Calu3 (cell line): ENCODE data around the gene SLC13A1. TPM values are rescaled to one million over a fixed set of nuclear protein-coding genes. Genes with fewer than 3 reads are reported as not detected.

Experiments used
- Bru-seq: library from RNA; stranded (reverse); fragments of 400-500 nt; gene quantifications from one replicate; lab custom pipeline; 2021; lab: Mats Ljungman, UMichigan
- BruChase-seq, 2 experiments: library from RNA; stranded (reverse); fragments of 400-500 nt; gene quantifications; one replicate each; lab custom pipeline; 2021; lab: Mats Ljungman, UMichigan
- BruUV-seq: library from RNA; stranded (reverse); fragments of 400-500 nt; replicated peaks from 2 replicates; lab custom pipeline; 2021; lab: Mats Ljungman, UMichigan
- CTCF ChIA-PET: fragments of 300-600 bp; sonication (Branson Sonifier 250); formaldehyde crosslinking; loops from one replicate; lab custom pipeline; 2022; ENCODE audit warnings: antibody characterized with exemption; lab: Charles Lee
- DNase-seq: peaks from one replicate; pipeline ENCODE4 v3.0.0; 2022
- H3K27ac Mint-ChIP-seq: one replicate; pipeline ENCODE4 v1.8.0; 2022; ENCODE audit warnings: mixed read lengths; ENCODE audit not compliant: unreplicated experiment
- H3K27me3 Mint-ChIP-seq: one replicate; pipeline ENCODE4 v1.8.0; 2022; ENCODE audit warnings: mixed read lengths; ENCODE audit not compliant: unreplicated experiment
- H3K36me3 Mint-ChIP-seq: one replicate; pipeline ENCODE4 v1.8.0; 2022; ENCODE audit warnings: mild to moderate bottlenecking, moderate library complexity, mixed read lengths; ENCODE audit not compliant: insufficient read depth, unreplicated experiment
- H3K4me1 Mint-ChIP-seq: one replicate; pipeline ENCODE4 v1.8.0; 2022; ENCODE audit warnings: mild to moderate bottlenecking, low read depth, mixed read lengths; ENCODE audit not compliant: unreplicated experiment
- H3K4me3 Mint-ChIP-seq: one replicate; pipeline ENCODE4 v1.8.0; 2022; ENCODE audit warnings: mild to moderate bottlenecking, low read depth, moderate library complexity, mixed read lengths; ENCODE audit not compliant: unreplicated experiment
- H3K9me3 Mint-ChIP-seq: one replicate; pipeline ENCODE4 v1.8.0; 2022; ENCODE audit warnings: low read depth, mixed read lengths; ENCODE audit not compliant: unreplicated experiment
- CTCF ChIP-seq: fragments of 200-600 bp; IDR thresholded peaks from one replicate; pipeline ENCODE4 v1.8.0; 2022; ENCODE audit warnings: antibody characterized with exemption; ENCODE audit not compliant: unreplicated experiment
- intact Hi-C: fragments of 100-400 bp; cut with micrococcal nuclease; formaldehyde crosslinking; loops from one replicate; pipeline ENCODE4 v1.10.0; 2022; ENCODE audit not compliant: unreplicated experiment
- long read RNA-seq: library from polyadenylated mRNA; stranded (forward); transcript quantifications from one replicate; pipeline ENCODE4 v2.0.0, GENCODE V29; 2022
- total RNA-seq: library from RNA; stranded (reverse); gene quantifications from 2 replicates; pipeline ENCODE4 v1.2.3, GENCODE V29; 2022

The SLC13A1 gene
- not detected in 2 replicates for total RNA-seq
- Bru-seq, nascent RNA, result not detected
- BruChase-seq, experiment 1, labeled RNA remaining after a 6-hour chase, result percentile 1 among the genes with signal in this experiment
- percentile 2 among the genes with signal in this experiment for BruChase-seq, experiment 2, labeled RNA remaining after a 2-hour chase
- long read RNA-seq, result 0 reads

GRCh38 chr7:123199883-123200282, at the start of gene SLC13A1:
Gene SLC13A1 (minus strand): TSS chr7:123199969. CDS start chr7:123199946, 23 bp downstream.
- CTCF ChIA-PET, result no interaction called here
- H3K36me3 Mint-ChIP-seq, result no peaks in the 10 kb centered on the region

GRCh38 chr7:123244768-123245167, 45.0 kb upstream of the SLC13A1 start:
- DNase-seq, result no peak
- no peak for TF ChIP-seq CTCF
- no peaks in the 10 kb centered on the region for H3K27me3 Mint-ChIP-seq
- H3K36me3 Mint-ChIP-seq, result no peaks in the 10 kb centered on the region
- CTCF ChIA-PET, result no interaction called here
- H3K9me3 Mint-ChIP-seq, result no peaks in the 10 kb centered on the region
- H3K27ac Mint-ChIP-seq, result no peak overlapping the region
- no peaks in the 10 kb centered on the region for H3K4me1 Mint-ChIP-seq
- H3K4me3 Mint-ChIP-seq, result no peak overlapping the region
- intact Hi-C loops, result no loop called here
- no TSS peak for BruUV-seq

More at GRCh38 chr7:123199883-123200282, at the start of gene SLC13A1:
- H3K27me3 Mint-ChIP-seq, result no peaks in the 10 kb centered on the region
- H3K9me3 Mint-ChIP-seq, result no peaks in the 10 kb centered on the region
- peaks cover 8% of the 10 kb centered on the region for H3K4me1 Mint-ChIP-seq
- BruUV-seq, result no TSS peak
- H3K4me3 Mint-ChIP-seq, result no peak within 1 kb of the TSS
- no peak for DNase-seq
- TF ChIP-seq CTCF, result no peak
- intact Hi-C loops, result no loop called here
- H3K27ac Mint-ChIP-seq, result no peak within 1 kb of the TSS

- TF ChIP-seq CTCF, result no peak
- CTCF ChIA-PET, result interaction anchor here (0.7 kb wide), 1 partner anchor 54 kb away, joined by 3 read pairs; no protein-coding TSS in a partner anchor
- H3K4me3 Mint-ChIP-seq, result no peak overlapping the region
- H3K4me1 Mint-ChIP-seq, result no peaks in the 10 kb centered on the region
- no peaks in the 10 kb centered on the region for H3K27me3 Mint-ChIP-seq
- no TSS peak for BruUV-seq
- H3K9me3 Mint-ChIP-seq, result no peaks in the 10 kb centered on the region
- H3K36me3 Mint-ChIP-seq, result no peaks in the 10 kb centered on the region
- intact Hi-C loops, result no loop called here
- DNase-seq, result peak; percentile 27
- H3K27ac Mint-ChIP-seq, result no peak overlapping the region
Measured at GRCh38 chr7:123242467-123243092, 42.8 kb upstream of the SLC13A1 start.

GRCh38 chr7:123241809-123242208, 42.0 kb upstream of the SLC13A1 start:
- intact Hi-C loops, result no loop called here
- no peaks in the 10 kb centered on the region for H3K27me3 Mint-ChIP-seq
- TF ChIP-seq CTCF, result no peak
- H3K27ac Mint-ChIP-seq, result no peak overlapping the region
- no TSS peak for BruUV-seq
- DNase-seq, result no peak
- no peaks in the 10 kb centered on the region for H3K4me1 Mint-ChIP-seq
- no peaks in the 10 kb centered on the region for H3K36me3 Mint-ChIP-seq
- no peak overlapping the region for H3K4me3 Mint-ChIP-seq
- CTCF ChIA-PET, result no interaction called here
- H3K9me3 Mint-ChIP-seq, result no peaks in the 10 kb centered on the region
